Esophagus squamous epithelium (tissue), 4 donors: ENCODE measurements around the gene STK17A.

Experiments
- CTCF ChIP-seq, 6 experiments: fragments of 450-650 bp in 4 of 6; fragments of 200-600 bp in 2 of 6; sonication (generic) in 2 of 6; IDR thresholded peaks; one replicate each; pipeline ENCODE4 v1.5.1; 2016 to 2019; ENCODE audit warnings: antibody characterized with exemption in 6 of 6, mild to moderate bottlenecking in 4 of 6, moderate library complexity in 4 of 6
- POLR2A ChIP-seq, 4 donors: fragments of 450-650 bp; IDR thresholded peaks; one replicate each; pipeline ENCODE4 v1.6.1; 2017; ENCODE audit warnings: antibody characterized with exemption in 4 of 4, mild to moderate bottlenecking in 4 of 4, moderate library complexity in 3 of 4

- no peak for TF ChIP-seq CTCF (IDR thresholded peaks at IDR 0.05)
- TF ChIP-seq POLR2A (IDR thresholded peaks at IDR 0.05): no peak
Measured at GRCh38 chr7:43646603-43647338, 63.9 kb downstream of the STK17A start.
